ENCODE measurements around the gene ASH1L.
"Not testable (repeated sequence)": the region's sequence is repeated elsewhere in the genome, so short reads cannot be mapped to it uniquely, and the experiment has no call there.

Gene ASH1L

DNA sequence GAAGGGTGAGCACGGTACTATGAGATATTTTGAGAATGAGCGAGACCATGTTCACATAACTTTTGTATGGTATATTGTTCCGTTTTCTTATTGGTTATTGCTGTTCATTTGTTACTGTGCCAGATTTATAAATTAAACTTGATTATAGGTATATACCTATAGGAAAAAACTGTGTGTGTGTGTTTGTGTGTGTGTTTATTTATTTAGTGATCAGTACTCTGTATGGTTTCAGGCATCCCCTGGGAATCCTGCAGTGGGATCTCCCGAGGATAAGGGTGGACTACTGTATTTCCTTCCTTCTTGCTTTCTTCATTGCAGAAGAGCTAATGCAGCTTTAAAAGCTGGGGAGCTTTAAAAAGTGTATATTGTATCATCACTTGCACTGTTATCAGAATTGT is 8.0 kb upstream of the ASH1L start:
- DNase-seq (ENCODE audit: extremely low read depth, low read depth), result no peak
- TF ChIP-seq, protein P1, sequence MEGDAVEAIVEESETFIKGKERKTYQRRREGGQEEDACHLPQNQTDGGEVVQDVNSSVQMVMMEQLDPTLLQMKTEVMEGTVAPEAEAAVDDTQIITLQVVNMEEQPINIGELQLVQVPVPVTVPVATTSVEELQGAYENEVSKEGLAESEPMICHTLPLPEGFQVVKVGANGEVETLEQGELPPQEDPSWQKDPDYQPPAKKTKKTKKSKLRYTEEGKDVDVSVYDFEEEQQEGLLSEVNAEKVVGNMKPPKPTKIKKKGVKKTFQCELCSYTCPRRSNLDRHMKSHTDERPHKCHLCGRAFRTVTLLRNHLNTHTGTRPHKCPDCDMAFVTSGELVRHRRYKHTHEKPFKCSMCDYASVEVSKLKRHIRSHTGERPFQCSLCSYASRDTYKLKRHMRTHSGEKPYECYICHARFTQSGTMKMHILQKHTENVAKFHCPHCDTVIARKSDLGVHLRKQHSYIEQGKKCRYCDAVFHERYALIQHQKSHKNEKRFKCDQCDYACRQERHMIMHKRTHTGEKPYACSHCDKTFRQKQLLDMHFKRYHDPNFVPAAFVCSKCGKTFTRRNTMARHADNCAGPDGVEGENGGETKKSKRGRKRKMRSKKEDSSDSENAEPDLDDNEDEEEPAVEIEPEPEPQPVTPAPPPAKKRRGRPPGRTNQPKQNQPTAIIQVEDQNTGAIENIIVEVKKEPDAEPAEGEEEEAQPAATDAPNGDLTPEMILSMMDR (IDR thresholded peaks at IDR 0.05; ENCODE audit: low read depth, low read length, missing control alignments), result no peak
- no peak overlapping the region for H3K4me3 ChIP-seq (replicated peaks; ENCODE audit: low read depth, low read length)

DNA sequence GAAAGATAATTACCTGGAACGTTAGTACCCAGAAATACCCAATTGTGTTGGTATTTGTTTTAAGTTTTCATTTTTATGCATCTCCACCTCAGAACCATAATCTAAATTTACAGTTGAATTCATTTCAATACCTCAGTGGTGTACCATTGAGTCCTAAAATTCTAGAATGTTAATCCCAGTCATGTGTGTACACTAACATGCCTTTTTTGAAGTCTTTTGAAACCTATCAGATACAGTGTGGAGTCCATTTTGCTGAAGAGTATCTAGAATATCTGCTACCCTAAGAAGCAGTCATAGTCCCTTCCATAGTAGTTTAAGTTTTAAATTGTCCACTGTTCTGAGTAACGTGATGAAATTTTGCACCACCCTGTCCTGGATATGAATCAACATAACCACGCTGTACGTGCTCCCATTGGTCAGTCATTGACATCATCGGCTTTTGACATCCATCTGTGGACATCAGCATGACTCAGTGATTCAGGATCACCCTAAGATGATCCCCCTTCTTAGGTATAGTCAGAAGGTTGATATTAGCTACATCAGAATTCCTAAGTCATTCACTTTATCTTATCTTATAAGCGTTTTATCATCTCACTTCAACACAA is 7.5 kb upstream of the ASH1L start:
- H3K4me3 ChIP-seq (replicated peaks; ENCODE audit: low read depth, low read length), result no peak overlapping the region
- DNase-seq (ENCODE audit: extremely low read depth, low read depth), result no peak
- TF ChIP-seq, protein P1 (IDR thresholded peaks at IDR 0.05; ENCODE audit: low read depth, low read length, missing control alignments), result no peak

DNA sequence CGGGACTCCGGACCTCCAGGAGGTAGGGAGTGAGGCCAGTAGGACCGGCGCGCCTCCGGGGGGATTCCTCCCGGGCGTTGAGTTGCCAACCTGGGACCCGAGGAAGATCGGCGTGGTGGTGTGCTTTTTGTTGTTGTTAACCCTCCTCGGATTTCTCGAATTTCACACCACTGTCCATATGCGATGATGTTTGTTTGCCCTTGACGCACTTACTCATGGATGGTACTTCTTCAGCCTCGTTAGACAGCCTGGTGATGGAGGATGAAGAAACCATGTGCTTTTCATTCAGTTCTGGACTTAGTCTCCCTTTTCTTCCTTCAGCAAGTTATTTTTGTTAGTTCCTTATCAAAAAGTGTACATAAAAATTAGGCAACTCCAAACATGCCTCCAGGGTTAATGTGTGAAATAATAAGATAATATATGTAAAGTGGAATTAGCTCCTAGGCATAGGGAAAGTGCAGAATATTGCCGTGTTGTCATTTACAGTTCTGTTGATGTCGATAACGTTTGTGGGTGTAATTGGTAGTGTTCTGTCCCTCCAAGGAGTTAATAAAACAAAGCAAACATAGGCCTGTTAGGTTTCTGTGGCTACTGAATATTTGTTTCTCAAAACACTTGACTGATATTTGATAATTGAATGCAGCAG is 897 bp upstream of the ASH1L start:
- H3K4me3 ChIP-seq (replicated peaks; ENCODE audit: low read depth, low read length), result peak overlapping the region; percentile 81
- not testable (repeated sequence) for DNase-seq (ENCODE audit: extremely low read depth, low read depth)

DNA sequence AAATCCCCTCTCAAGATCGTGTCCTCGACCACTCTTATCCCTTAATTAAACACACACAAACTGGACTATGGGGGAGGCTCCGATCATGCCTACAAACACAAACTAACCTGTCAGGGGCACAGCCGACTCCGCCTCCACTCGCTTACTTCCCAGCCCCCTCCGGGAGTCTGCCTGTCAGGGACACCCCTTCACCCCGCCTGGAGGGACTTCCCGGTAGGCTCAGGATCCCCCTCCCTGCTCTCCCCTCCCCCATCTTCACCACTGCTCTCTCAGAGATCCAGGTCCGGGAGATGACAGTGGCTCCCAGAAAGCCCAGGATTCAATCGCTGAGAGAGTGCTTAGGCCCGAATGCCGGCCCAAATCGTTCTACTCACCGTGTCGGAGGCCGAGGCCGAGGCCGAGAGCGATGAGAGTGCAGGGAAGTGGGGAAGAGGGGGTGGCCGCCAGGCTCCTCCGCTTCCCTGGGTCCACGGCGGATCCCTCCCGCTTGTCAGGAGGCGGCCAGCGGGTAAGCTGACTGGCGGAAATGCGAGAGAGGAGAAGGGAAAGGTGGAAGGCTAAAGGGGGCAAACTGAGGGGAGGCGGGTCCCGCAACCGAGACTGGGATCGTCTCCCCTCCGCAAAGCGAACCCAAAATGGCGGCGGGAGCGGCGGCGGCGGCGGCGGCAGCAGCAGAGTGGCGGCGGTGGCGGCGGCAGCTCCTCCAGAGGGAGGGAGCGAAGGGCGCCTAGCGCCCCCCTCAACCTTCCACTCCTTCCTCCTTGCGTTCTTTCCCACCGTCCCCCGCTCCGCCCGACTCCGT is 623 bp downstream of the ASH1L start:
- H3K4me3 ChIP-seq (replicated peaks; ENCODE audit: low read depth, low read length), result peak overlapping the region; percentile 81
- DNase-seq (ENCODE audit: extremely low read depth, low read depth), result not testable (repeated sequence)

DNA sequence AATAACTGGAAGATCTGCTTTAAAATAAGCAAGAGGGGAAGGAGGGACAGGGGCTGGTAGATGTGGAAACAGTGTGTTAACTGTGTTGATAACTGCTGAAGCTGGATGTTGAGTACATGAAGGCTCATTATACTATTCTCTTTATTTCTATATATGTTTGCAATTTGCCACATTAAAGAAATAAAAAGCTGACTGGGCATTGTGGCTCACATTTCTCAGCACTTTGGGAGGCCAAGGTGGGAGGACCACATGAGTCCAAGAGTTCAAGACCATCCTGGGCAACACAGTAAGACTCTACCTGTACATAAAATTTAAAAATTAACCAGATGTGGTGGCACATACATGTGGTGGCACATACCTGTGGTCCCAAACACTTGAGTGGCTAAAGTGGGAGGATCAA is 6.7 kb downstream of the ASH1L start:
- H3K4me3 ChIP-seq (replicated peaks; ENCODE audit: low read depth, low read length), result no peak overlapping the region
- no peak for DNase-seq (ENCODE audit: extremely low read depth, low read depth)
- TF ChIP-seq, protein P1 (IDR thresholded peaks at IDR 0.05; ENCODE audit: low read depth, low read length, missing control alignments), result no peak

DNA sequence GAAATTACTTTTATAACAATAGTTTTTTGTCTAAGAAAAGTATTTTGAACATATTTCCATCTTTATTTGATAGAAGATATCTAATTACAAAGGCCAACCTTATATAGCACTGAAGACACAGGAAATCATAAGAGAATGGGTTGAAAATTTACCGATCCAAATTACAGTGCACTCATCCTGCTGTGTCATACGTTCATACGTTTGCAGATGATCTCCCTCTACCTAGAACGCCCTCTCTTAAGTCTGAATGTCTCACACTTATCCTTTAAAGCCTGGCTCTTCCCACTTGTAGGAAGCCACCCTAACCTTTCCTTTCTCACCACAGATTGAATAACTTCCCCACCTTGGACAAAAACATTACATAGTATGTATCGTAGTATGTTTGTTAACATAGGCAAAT is 9.3 kb downstream of the ASH1L start:
- DNase-seq (ENCODE audit: extremely low read depth, low read depth), result no peak
- TF ChIP-seq, protein P1 (IDR thresholded peaks at IDR 0.05; ENCODE audit: low read depth, low read length, missing control alignments), result no peak
- no peak overlapping the region for H3K4me3 ChIP-seq (replicated peaks; ENCODE audit: low read depth, low read length)

DNA sequence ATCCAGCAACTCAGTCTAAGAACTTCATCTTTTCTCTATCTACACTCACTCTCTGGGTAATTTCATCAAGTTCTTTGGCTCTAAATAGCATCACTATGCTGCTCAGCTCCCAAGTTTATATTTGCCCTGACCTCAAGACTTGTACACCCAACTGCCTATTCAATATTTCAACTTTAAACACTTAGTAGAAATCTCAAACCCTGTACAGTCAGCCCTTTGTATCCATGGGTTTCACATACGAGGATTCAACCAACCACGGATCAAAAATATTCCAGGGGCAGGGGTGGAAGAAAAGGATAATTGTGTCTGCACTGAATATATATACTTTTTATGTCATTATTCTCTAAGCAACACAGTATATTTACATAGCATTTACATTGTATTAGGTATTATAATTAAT is 13.9 kb downstream of the ASH1L start:
- H3K4me3 ChIP-seq (replicated peaks; ENCODE audit: low read depth, low read length), result no peak overlapping the region
- TF ChIP-seq, protein P1 (IDR thresholded peaks at IDR 0.05; ENCODE audit: low read depth, low read length, missing control alignments), result no peak
- no peak for DNase-seq (ENCODE audit: extremely low read depth, low read depth)
